Trophoblast cell (in vitro differentiated cells and primary cell): Measurements from ENCODE around the gene ZFR2.

ENCODE experiments used
- DNase-seq, 2 donors: peaks; one replicate each; pipeline ENCODE4 v3.0.0-alpha.2; 2016
- H2AFZ ChIP-seq: 2 replicates; pipeline ENCODE4 v1.6.1; 2013; ENCODE audit warnings: low read length, moderate library complexity, mild to moderate bottlenecking; ENCODE audit not compliant: insufficient read depth, poor library complexity
- H2AK5ac ChIP-seq: 2 replicates; pipeline ENCODE4 v1.6.1; 2013; ENCODE audit warnings: mild to moderate bottlenecking, low read length
- H2BK120ac ChIP-seq: 2 replicates; pipeline ENCODE4 v1.6.1; 2013; ENCODE audit warnings: low read length, mild to moderate bottlenecking, moderate library complexity; ENCODE audit not compliant: insufficient read depth, poor library complexity
- H2BK12ac ChIP-seq: 2 replicates; pipeline ENCODE4 v1.6.1; 2013; ENCODE audit warnings: mild to moderate bottlenecking, low read length, moderate library complexity
- H2BK5ac ChIP-seq: 2 replicates; pipeline ENCODE4 v1.6.1; 2013; ENCODE audit warnings: low read length, low read depth, moderate library complexity, mild to moderate bottlenecking; ENCODE audit not compliant: poor library complexity
- H3K14ac ChIP-seq: 2 replicates; pipeline ENCODE4 v1.6.1; 2013; ENCODE audit warnings: mild to moderate bottlenecking, low read length
- H3K18ac ChIP-seq: 2 replicates; pipeline ENCODE4 v1.6.1; 2013; ENCODE audit warnings: mild to moderate bottlenecking, low read length
- H3K23ac ChIP-seq: 2 replicates; pipeline ENCODE4 v1.6.1; 2013; ENCODE audit warnings: low read length
- H3K27ac ChIP-seq: 2 replicates; pipeline ENCODE4 v1.5.1; 2013; ENCODE audit warnings: low read depth, mild to moderate bottlenecking, inconsistent platforms, low read length, moderate library complexity
- H3K27me3 ChIP-seq: 2 replicates; pipeline ENCODE4 v1.6.1; 2013; ENCODE audit warnings: inconsistent platforms, mild to moderate bottlenecking, low read length, moderate library complexity; ENCODE audit not compliant: insufficient read depth
- H3K36me3 ChIP-seq, 2 experiments: 1 replicate in 1 of 2; 2 replicates in 1 of 2; pipeline ENCODE4 v1.6.1; 2013; ENCODE audit warnings: low read length in 2 of 2, mild to moderate bottlenecking in 2 of 2, moderate library complexity in 1 of 2; ENCODE audit not compliant: insufficient read depth in 2 of 2, control insufficient read depth in 1 of 2
- H3K4ac ChIP-seq: 2 replicates; pipeline ENCODE4 v1.6.1; 2013; ENCODE audit warnings: low read depth, mild to moderate bottlenecking, low read length, moderate library complexity
- H3K4me1 ChIP-seq, 2 experiments: 1 replicate in 1 of 2; 2 replicates in 1 of 2; pipeline ENCODE4 v1.6.1; 2013; ENCODE audit warnings: low read length in 2 of 2, mild to moderate bottlenecking in 2 of 2, moderate library complexity in 1 of 2; ENCODE audit not compliant: insufficient read depth in 2 of 2, control insufficient read depth in 1 of 2
- H3K4me2 ChIP-seq: 2 replicates; pipeline ENCODE4 v1.6.1; 2013; ENCODE audit warnings: inconsistent platforms, mild to moderate bottlenecking, low read length, moderate library complexity
- H3K4me3 ChIP-seq: 2 replicates; pipeline ENCODE4 v1.5.1; 2013; ENCODE audit warnings: mild to moderate bottlenecking, low read depth, low read length, inconsistent platforms
- H3K79me1 ChIP-seq: one replicate; pipeline ENCODE4 v1.6.1; 2013; ENCODE audit warnings: low read length
- H3K79me2 ChIP-seq: 2 replicates; pipeline ENCODE4 v1.6.1; 2013; ENCODE audit warnings: low read length, mild to moderate bottlenecking; ENCODE audit not compliant: control insufficient read depth, insufficient read depth, poor library complexity
- H3K9ac ChIP-seq: 2 replicates; pipeline ENCODE4 v1.6.1; 2013; ENCODE audit warnings: mild to moderate bottlenecking, low read length
- H3K9me3 ChIP-seq: 2 replicates; pipeline ENCODE4 v1.6.1; 2013; ENCODE audit warnings: low read depth, mild to moderate bottlenecking, control low read depth, inconsistent platforms, low read length; ENCODE audit not compliant: insufficient read depth
- H4K12ac ChIP-seq: 2 replicates; pipeline ENCODE4 v1.6.1; 2013; ENCODE audit warnings: low read depth, mild to moderate bottlenecking, low read length, moderate library complexity
- H4K8ac ChIP-seq: 2 replicates; pipeline ENCODE4 v1.6.1; 2013; ENCODE audit warnings: low read depth, mild to moderate bottlenecking, low read length, moderate library complexity
- H4K91ac ChIP-seq: one replicate; pipeline ENCODE4 v1.6.1; 2013; ENCODE audit warnings: low read depth, mild to moderate bottlenecking, low read length, moderate library complexity
- WGBS: extraction: QIAGEN DNeasy Blood & Tissue Kit; methylation state at CpG from one replicate; pipeline ENCODE4 v1.1.7; 2013; ENCODE audit warnings: missing lambda C conversion rate; ENCODE audit not compliant: insufficient read length, insufficient coverage; ENCODE audit errors: extremely low coverage; 5-methylcytosine and 5-hydroxymethylcytosine counted together

The ZFR2 gene

GRCh38 chr19:3818918-3819317, 49.9 kb downstream of the ZFR2 start:
- no peak overlapping the region for H2BK5ac ChIP-seq
- no peaks in the 10 kb centered on the region for H3K79me1 ChIP-seq
- H3K36me3 ChIP-seq: no peaks in the 10 kb centered on the region
- H3K4ac ChIP-seq: no peak overlapping the region
- H4K91ac ChIP-seq: no peak overlapping the region
- H3K79me2 ChIP-seq: no peaks in the 10 kb centered on the region
- no peak overlapping the region for H2AFZ ChIP-seq
- H2AK5ac ChIP-seq: no peak overlapping the region
- H3K9me3 ChIP-seq: peaks cover 3% of the 10 kb centered on the region
- no peak overlapping the region for H3K14ac ChIP-seq
- H3K4me3 ChIP-seq: no peak overlapping the region
- H3K23ac ChIP-seq: no peak overlapping the region
- no peak overlapping the region for H3K18ac ChIP-seq
- no peak overlapping the region for H2BK120ac ChIP-seq
- H4K12ac ChIP-seq: no peak overlapping the region
- DNase-seq: no peak
- no peak overlapping the region for H3K9ac ChIP-seq
- no peak overlapping the region for H2BK12ac ChIP-seq
- H4K8ac ChIP-seq: no peak overlapping the region
- H3K27me3 ChIP-seq: no peaks in the 10 kb centered on the region
- H3K4me2 ChIP-seq: no peak overlapping the region
- no peak overlapping the region for H3K27ac ChIP-seq
- no peaks in the 10 kb centered on the region for H3K4me1 ChIP-seq
- no CpG with 5 or more reads among the region's 31 CpGs for WGBS

- Histone ChIP-seq H4K8ac (no peak overlapping the region), H2BK12ac (no peak overlapping the region), H3K9ac (no peak overlapping the region), H3K27ac (no peak overlapping the region), H3K79me2 (no peaks in the 10 kb centered on the region), H2BK120ac (no peak overlapping the region), H3K4me3 (no peak overlapping the region), H3K79me1 (no peaks in the 10 kb centered on the region), H3K9me3 (peaks cover 3% of the 10 kb centered on the region), H3K14ac (no peak overlapping the region), H3K27me3 (no peaks in the 10 kb centered on the region), H2AFZ (no peak overlapping the region), H3K23ac (no peak overlapping the region), H4K12ac (no peak overlapping the region), H3K4me2 (no peak overlapping the region), H4K91ac (no peak overlapping the region), H3K18ac (no peak overlapping the region), H2BK5ac (no peak overlapping the region), H3K36me3 (no peaks in the 10 kb centered on the region), H2AK5ac (no peak overlapping the region), H3K4me1 (no peaks in the 10 kb centered on the region), H3K4ac (no peak overlapping the region)
- no CpG with 5 or more reads among the region's 11 CpGs for WGBS
- DNase-seq: peak; percentile 7 to 50
These were observed 50.4 kb downstream of the ZFR2 start for GRCh38 chr19:3818466-3818865.

- H4K91ac ChIP-seq: no peak overlapping the region
- no peak overlapping the region for H3K14ac ChIP-seq
- H3K23ac ChIP-seq: no peak overlapping the region
- no peak overlapping the region for H3K27ac ChIP-seq
- H3K4ac ChIP-seq: no peak overlapping the region
- no peak overlapping the region for H2AFZ ChIP-seq
- no peak overlapping the region for H3K18ac ChIP-seq
- no peak overlapping the region for H3K4me3 ChIP-seq
- no peaks in the 10 kb centered on the region for H3K4me1 ChIP-seq
- WGBS: no CpG with 5 or more reads among the region's 8 CpGs
- no peak overlapping the region for H2BK120ac ChIP-seq
- no peaks in the 10 kb centered on the region for H3K79me1 ChIP-seq
- H3K27me3 ChIP-seq: no peaks in the 10 kb centered on the region
- peaks cover 3% of the 10 kb centered on the region for H3K9me3 ChIP-seq
- H3K79me2 ChIP-seq: no peaks in the 10 kb centered on the region
- H3K4me2 ChIP-seq: no peak overlapping the region
- H4K8ac ChIP-seq: no peak overlapping the region
- no peak for DNase-seq
- no peak overlapping the region for H3K9ac ChIP-seq
- H2AK5ac ChIP-seq: no peak overlapping the region
- no peak overlapping the region for H2BK5ac ChIP-seq
- H3K36me3 ChIP-seq: no peaks in the 10 kb centered on the region
- no peak overlapping the region for H2BK12ac ChIP-seq
- H4K12ac ChIP-seq: no peak overlapping the region
These were observed 51.1 kb downstream of the ZFR2 start for GRCh38 chr19:3817761-3818160.

- H3K14ac ChIP-seq: no peak overlapping the region
- no peak overlapping the region for H3K9ac ChIP-seq
- H3K9me3 ChIP-seq: peaks cover 3% of the 10 kb centered on the region
- no peak overlapping the region for H4K8ac ChIP-seq
- no peaks in the 10 kb centered on the region for H3K36me3 ChIP-seq
- no peak overlapping the region for H3K4me2 ChIP-seq
- H3K23ac ChIP-seq: no peak overlapping the region
- H2AK5ac ChIP-seq: no peak overlapping the region
- no peaks in the 10 kb centered on the region for H3K27me3 ChIP-seq
- H3K27ac ChIP-seq: no peak overlapping the region
- no peak overlapping the region for H3K4me3 ChIP-seq
- no peaks in the 10 kb centered on the region for H3K4me1 ChIP-seq
- H3K79me2 ChIP-seq: no peaks in the 10 kb centered on the region
- no peak overlapping the region for H3K18ac ChIP-seq
- no peak overlapping the region for H4K91ac ChIP-seq
- no peak overlapping the region for H2BK5ac ChIP-seq
- DNase-seq: no peak
- no peak overlapping the region for H2BK120ac ChIP-seq
- no peaks in the 10 kb centered on the region for H3K79me1 ChIP-seq
- no peak overlapping the region for H2BK12ac ChIP-seq
- H2AFZ ChIP-seq: no peak overlapping the region
- no peak overlapping the region for H3K4ac ChIP-seq
- no peak overlapping the region for H4K12ac ChIP-seq
- no CpG with 5 or more reads among the region's 45 CpGs for WGBS
These were observed 52.1 kb downstream of the ZFR2 start for GRCh38 chr19:3816566-3817218.
